ENCODE results near the gene CCR7. TPM values are rescaled to one million over a fixed set of nuclear protein-coding genes. Genes with fewer than 3 reads are reported as not detected.

CCR7 gene
- total RNA-seq, 2 experiments from 2014 or later = 297 to 302 TPM

DNA sequence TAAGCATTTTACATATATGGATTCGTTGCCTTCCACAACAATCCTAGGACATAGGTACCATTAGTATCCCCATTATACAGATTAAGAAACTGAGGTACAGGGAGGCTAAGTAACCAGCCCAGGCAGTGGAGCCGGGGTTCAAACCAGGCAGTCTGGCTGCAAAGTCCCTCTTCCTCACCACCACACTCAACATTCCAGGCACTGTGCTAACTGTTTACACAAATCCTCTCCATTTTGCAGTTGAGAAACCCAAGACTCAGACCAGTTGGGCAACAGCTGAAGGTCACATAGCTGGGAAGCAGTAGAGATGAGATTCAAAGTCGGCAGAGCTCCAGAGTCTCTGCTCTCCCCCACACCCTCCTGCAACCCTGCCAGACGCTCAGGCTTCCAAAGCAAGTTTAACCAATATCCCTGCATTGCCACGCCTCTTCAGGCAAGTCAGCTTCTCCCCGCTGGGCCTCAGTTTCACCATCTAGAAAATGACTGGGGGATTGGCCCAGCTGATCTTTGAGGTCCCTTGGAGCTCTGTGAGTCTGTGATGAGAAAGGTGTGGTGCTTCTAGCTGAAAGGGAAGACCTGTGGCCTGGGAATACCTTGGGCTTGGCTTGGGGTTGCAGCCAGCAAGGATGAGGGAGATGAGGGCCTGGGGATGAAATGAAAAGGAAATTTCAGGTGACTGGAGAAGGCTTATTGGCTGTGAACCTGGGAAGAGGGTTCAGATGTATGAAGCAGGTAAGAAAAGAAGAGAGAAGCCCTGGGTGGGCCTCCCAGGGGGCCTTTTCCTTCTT is 14.0 kb downstream of the CCR7 start:
- Mint-ChIP-seq H3K4me1 (ENCODE audit: low read depth) (peaks cover 99% of the 10 kb centered on the region), H3K36me3 (ENCODE audit: low read depth) (peaks cover 66% of the 10 kb centered on the region), H3K9me3 (no peaks in the 10 kb centered on the region), H3K27me3 (no peaks in the 10 kb centered on the region), H3K27ac (peak overlapping the region; percentile 88), H3K4me3 (peak overlapping the region; percentile 54)
- ATAC-seq (no peak), DNase-seq (peak; percentile 39)
- intact Hi-C loops (cut with micrococcal nuclease) = no loop called here
- POLR2A ChIA-PET = interaction anchor here (0.6 to 22.7 kb wide), 11 partner anchors 10 to 332 kb away, joined by 3 to 787 read pairs (median 4); partner anchors contain the start of genes CCR7 and WIPF2
- CTCF ChIA-PET = interaction anchor here (0.8 to 6.8 kb wide), 8 partner anchors 9 to 76 kb away, joined by 3 to 115 read pairs (median 3); partner anchors contain the start of gene CCR7
- TF ChIP-seq, protein P1, sequence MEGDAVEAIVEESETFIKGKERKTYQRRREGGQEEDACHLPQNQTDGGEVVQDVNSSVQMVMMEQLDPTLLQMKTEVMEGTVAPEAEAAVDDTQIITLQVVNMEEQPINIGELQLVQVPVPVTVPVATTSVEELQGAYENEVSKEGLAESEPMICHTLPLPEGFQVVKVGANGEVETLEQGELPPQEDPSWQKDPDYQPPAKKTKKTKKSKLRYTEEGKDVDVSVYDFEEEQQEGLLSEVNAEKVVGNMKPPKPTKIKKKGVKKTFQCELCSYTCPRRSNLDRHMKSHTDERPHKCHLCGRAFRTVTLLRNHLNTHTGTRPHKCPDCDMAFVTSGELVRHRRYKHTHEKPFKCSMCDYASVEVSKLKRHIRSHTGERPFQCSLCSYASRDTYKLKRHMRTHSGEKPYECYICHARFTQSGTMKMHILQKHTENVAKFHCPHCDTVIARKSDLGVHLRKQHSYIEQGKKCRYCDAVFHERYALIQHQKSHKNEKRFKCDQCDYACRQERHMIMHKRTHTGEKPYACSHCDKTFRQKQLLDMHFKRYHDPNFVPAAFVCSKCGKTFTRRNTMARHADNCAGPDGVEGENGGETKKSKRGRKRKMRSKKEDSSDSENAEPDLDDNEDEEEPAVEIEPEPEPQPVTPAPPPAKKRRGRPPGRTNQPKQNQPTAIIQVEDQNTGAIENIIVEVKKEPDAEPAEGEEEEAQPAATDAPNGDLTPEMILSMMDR (IDR thresholded peaks at IDR 0.05) = no peak

DNA sequence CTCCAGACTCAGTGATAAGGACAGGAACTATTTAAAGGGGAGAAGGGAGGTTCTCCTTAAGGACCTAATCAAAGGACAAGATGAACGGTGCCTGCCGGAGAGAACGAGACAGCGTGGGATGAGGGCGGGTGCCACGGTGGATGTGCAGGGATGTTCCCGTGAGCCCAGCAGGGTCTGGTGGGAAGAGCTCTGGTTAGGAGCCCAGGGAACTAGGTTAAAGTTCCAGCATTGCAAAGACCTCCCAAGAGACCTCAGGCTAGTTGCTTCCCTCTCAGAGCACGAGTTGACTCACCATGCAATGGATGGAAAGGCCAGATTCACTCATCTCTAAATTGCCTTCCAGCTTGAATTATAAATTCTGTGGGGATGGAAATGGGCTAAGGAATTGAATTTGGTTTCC is 14.7 kb downstream of the CCR7 start:
- ChIA-PET POLR2A (interaction anchor here (0.6 to 22.7 kb wide), 8 partner anchors 11 to 626 kb away, joined by 3 to 787 read pairs (median 6); partner anchors contain the start of gene CCR7), CTCF (interaction anchor here (1.0 to 6.8 kb wide), 4 partner anchors 11 to 65 kb away, joined by 3 to 115 read pairs (median 4); partner anchors contain the start of gene CCR7)
- ATAC-seq = no peak
- Mint-ChIP-seq H3K27me3 (no peaks in the 10 kb centered on the region), H3K36me3 (ENCODE audit: low read depth) (peaks cover 59% of the 10 kb centered on the region), H3K9me3 (no peaks in the 10 kb centered on the region), H3K4me3 (peak overlapping the region; percentile 12), H3K27ac (peak overlapping the region; percentile 44), H3K4me1 (ENCODE audit: low read depth) (peaks cover 99% of the 10 kb centered on the region)
- no peak for DNase-seq
- intact Hi-C loops (cut with micrococcal nuclease) = no loop called here
- TF ChIP-seq, protein P1 (IDR thresholded peaks at IDR 0.05) = no peak

DNA sequence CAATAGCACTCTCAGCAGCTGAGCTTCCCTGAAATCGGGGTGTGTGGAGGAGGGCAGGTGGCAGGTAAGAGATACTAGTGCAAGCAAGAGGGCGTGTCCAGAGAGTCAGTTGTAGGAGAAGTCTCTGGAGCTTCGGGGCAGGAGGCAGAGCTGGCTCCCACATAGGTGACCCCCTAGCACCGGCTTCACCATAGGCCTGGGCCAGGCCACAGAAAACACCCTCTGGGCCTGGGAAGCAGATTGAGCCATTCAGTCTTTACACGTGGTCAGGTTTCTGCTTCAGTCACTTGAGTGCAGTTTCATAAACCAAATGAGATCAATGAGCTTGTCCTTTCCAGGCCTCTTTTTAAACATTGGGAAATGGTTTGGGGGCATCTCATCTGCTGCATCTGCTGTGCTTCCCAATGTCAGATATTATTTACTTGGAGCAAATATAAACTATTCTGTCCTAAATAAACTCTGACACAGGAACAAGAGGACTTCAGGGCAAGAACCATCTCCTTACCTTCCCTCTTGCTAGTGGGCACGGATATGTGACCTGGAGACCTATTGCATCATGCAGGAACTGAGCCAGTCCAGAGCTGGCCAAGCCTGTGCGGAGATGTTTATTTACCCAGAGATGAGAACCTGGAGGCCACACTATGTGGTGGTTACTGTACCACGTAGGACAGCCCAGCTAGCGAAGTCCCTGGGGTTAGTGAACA is 16.1 kb downstream of the CCR7 start:
- intact Hi-C loops (cut with micrococcal nuclease) = no loop called here

DNA sequence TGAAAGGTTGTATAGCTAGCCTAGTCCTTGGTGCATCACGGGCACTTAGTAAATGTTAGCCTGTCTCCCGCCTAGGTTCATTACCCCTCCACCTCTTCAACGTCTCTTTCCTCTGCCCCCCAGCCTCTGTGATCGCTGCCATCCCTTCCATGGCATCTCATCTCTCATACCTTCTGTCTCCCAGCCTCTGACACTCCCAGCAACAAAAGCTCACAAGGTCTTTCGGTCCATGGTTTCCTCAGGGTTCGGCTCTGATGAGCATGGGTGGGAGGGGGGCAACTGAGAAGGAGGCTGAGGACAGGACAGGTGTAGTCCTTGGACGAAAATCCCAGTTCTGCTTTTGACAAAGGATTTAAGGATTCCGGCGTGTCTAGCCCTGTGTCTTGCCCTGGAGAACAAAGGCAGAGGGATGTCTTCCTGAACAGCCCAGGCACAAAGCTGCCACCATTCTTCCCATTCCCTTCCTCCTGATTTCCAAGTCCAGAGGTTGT is 16.7 kb downstream of the CCR7 start:
- CTCF ChIA-PET = interaction anchor here (1.0 to 6.8 kb wide), 13 partner anchors 8 to 191 kb away, joined by 3 to 115 read pairs (median 5); partner anchors contain the start of gene CCR7
- no peak for DNase-seq
- no peak for ATAC-seq
- Mint-ChIP-seq H3K36me3 (ENCODE audit: low read depth) (peaks cover 38% of the 10 kb centered on the region), H3K27me3 (no peaks in the 10 kb centered on the region), H3K27ac (peak overlapping the region; percentile 84), H3K4me3 (peak overlapping the region; percentile 20), H3K4me1 (ENCODE audit: low read depth) (peaks cover 89% of the 10 kb centered on the region), H3K9me3 (no peaks in the 10 kb centered on the region)
- intact Hi-C loops (cut with micrococcal nuclease) = no loop called here
- TF ChIP-seq, protein P1 (IDR thresholded peaks at IDR 0.05) = no peak
- POLR2A ChIA-PET = interaction anchor here (0.7 to 21.2 kb wide), 12 partner anchors 12 to 131 kb away, joined by 3 to 548 read pairs (median 6); partner anchors contain the start of genes CCR7, SMARCE1 and TOP2A

More for the DNA sequence above, 16.1 kb downstream of the CCR7 start:
- Mint-ChIP-seq H3K36me3 (ENCODE audit: low read depth) (peaks cover 44% of the 10 kb centered on the region), H3K4me1 (ENCODE audit: low read depth) (peaks cover 90% of the 10 kb centered on the region), H3K4me3 (no peak overlapping the region), H3K9me3 (no peaks in the 10 kb centered on the region), H3K27ac (peak overlapping the region; percentile 84), H3K27me3 (no peaks in the 10 kb centered on the region)
- ChIA-PET POLR2A (interaction anchor here (0.6 to 21.2 kb wide), 14 partner anchors 12 to 140 kb away, joined by 3 to 548 read pairs (median 4); partner anchors contain the start of genes CCR7, SMARCE1 and TOP2A), CTCF (interaction anchor here (0.7 to 6.8 kb wide), 11 partner anchors 8 to 191 kb away, joined by 3 to 115 read pairs (median 5); partner anchors contain the start of gene CCR7)
- DNase-seq (no peak), ATAC-seq (no peak)
- TF ChIP-seq, protein P1 (IDR thresholded peaks at IDR 0.05) = no peak
